OCI-LY3 (cell line): ENCODE results near the gene ECI2.

Source experiments
- H2AFZ ChIP-seq: fragments of 200-600, 300-600 bp; shearing (Covaris generic); 2 replicates; pipeline ENCODE4 v1.6.0; 2014; ENCODE audit warnings: antibody characterized with exemption, low read depth, low read length
- H3K27ac ChIP-seq: fragments of 200-600, 300-600 bp; sonication (generic); 2 replicates; pipeline ENCODE4 v1.5.1; 2014; ENCODE audit warnings: mild to moderate bottlenecking, low read length, moderate library complexity, mixed read lengths
- H3K27me3 ChIP-seq: fragments of 200-600, 300-600 bp; sonication (generic); 2 replicates; pipeline ENCODE4 v1.6.1; 2014; ENCODE audit warnings: low read depth, low read length, mixed read lengths
- H3K36me3 ChIP-seq: fragments of 200-600, 300-600 bp; sonication (generic); replicated peaks from 2 replicates; pipeline ENCODE3; 2014; ENCODE audit warnings: low read depth, low read length, mixed read lengths
- H3K4me1 ChIP-seq: fragments of 300-600, 200-600 bp; sonication (generic); 2 replicates; pipeline ENCODE4 v1.6.1; 2014; ENCODE audit warnings: low read length, mixed read lengths
- H3K4me2 ChIP-seq: fragments of 200-600, 300-600 bp; sonication (generic); 2 replicates; pipeline ENCODE4 v1.6.1; 2014; ENCODE audit warnings: low read length, mixed read lengths
- H3K4me3 ChIP-seq: fragments of 300-600, 200-600 bp; sonication (generic); 2 replicates; pipeline ENCODE4 v1.5.1; 2014; ENCODE audit warnings: antibody characterized with exemption, mild to moderate bottlenecking, low read length, moderate library complexity
- H3K79me2 ChIP-seq: fragments of 300-600, 200-600 bp; shearing (Covaris generic); 2 replicates; pipeline ENCODE4 v1.6.1; 2014; ENCODE audit warnings: mild to moderate bottlenecking, low read length, mixed read lengths
- H3K9ac ChIP-seq: fragments of 300-600, 200-600 bp; shearing (Covaris generic); 2 replicates; pipeline ENCODE4 v1.6.0; 2014; ENCODE audit warnings: mild to moderate bottlenecking, low read length, moderate library complexity
- H3K9me3 ChIP-seq: fragments of 200-600, 300-600 bp; shearing (Covaris generic); 2 replicates; pipeline ENCODE4 v1.6.1; 2014; ENCODE audit warnings: low read length, mixed read lengths; ENCODE audit not compliant: insufficient read depth
- H4K20me1 ChIP-seq: fragments of 200-600, 300-600 bp; sonication (generic); 2 replicates; pipeline ENCODE4 v1.6.1; 2016; ENCODE audit warnings: low read length, mixed read lengths; ENCODE audit not compliant: insufficient read depth
- EZH2phosphoT487 ChIP-seq: fragments of 200-600 bp; shearing (Covaris generic); IDR thresholded peaks from 2 replicates; pipeline ENCODE4 v1.6.1; 2018; ENCODE audit warnings: antibody characterized with exemption, mixed run types, low read depth
- TF ChIP-seq, protein P1 (sequence below): fragments of 200-600, 300-600 bp; sonication (generic); IDR thresholded peaks from 2 replicates; pipeline ENCODE4 v1.5.1; 2014; ENCODE audit warnings: antibody characterized with exemption, low read length, low read depth

The ECI2 gene

DNA sequence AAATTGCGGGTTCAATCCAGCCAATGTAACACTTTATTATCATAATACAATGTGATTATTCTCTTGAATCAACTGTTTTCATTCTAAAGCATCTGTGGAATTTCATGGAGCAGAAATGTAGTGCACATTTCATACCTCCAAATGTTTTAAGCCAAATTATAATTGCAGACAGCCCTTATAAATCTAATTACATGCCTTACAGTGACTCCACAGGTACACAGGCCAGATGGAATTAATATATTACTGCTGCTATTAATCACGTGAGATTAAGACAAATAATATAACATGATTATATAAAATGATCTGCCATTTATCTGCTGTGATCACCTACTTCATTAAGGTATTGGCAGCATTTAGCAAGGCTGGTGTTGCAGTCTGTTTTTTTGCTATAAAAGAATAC lies 9.7 kb upstream of the ECI2 start:
- Histone ChIP-seq H3K79me2 (no peaks in the 10 kb centered on the region), H2AFZ (no peak overlapping the region), H3K36me3 (no peaks in the 10 kb centered on the region), H3K4me3 (no peak overlapping the region), H3K27me3 (no peaks in the 10 kb centered on the region), H4K20me1 (no peaks in the 10 kb centered on the region), H3K9me3 (no peaks in the 10 kb centered on the region), H3K4me2 (no peak overlapping the region), H3K9ac (no peak overlapping the region), H3K4me1 (no peaks in the 10 kb centered on the region), H3K27ac (no peak overlapping the region)
- TF ChIP-seq EZH2phosphoT487 = no peak
- TF ChIP-seq, protein P1, sequence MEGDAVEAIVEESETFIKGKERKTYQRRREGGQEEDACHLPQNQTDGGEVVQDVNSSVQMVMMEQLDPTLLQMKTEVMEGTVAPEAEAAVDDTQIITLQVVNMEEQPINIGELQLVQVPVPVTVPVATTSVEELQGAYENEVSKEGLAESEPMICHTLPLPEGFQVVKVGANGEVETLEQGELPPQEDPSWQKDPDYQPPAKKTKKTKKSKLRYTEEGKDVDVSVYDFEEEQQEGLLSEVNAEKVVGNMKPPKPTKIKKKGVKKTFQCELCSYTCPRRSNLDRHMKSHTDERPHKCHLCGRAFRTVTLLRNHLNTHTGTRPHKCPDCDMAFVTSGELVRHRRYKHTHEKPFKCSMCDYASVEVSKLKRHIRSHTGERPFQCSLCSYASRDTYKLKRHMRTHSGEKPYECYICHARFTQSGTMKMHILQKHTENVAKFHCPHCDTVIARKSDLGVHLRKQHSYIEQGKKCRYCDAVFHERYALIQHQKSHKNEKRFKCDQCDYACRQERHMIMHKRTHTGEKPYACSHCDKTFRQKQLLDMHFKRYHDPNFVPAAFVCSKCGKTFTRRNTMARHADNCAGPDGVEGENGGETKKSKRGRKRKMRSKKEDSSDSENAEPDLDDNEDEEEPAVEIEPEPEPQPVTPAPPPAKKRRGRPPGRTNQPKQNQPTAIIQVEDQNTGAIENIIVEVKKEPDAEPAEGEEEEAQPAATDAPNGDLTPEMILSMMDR = no peak

DNA sequence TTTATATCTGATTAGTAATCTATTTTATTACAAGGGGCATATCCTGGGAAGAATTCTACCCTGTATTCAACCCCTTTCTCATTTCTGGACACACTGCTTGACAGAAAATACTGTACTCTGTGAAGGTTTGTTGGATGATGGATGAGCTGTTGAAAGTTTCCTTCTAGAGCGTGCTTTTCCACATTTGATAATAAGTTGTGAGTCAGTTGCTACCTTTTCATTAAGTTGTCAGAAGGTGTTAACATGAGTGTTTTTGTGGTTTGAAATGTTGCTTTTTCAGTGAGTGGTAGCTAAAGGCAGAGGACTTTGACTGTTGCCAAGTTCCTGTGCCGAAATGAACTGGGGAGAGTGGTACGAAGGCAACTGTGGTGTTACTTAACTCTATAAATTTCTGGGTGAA lies 3.9 kb upstream of the ECI2 start:
- H3K27ac ChIP-seq = no peak overlapping the region
- no peak for TF ChIP-seq EZH2phosphoT487
- TF ChIP-seq, protein P1 = no peak
- H3K9ac ChIP-seq = no peak overlapping the region
- H3K36me3 ChIP-seq = no peaks in the 10 kb centered on the region
- H3K79me2 ChIP-seq = no peaks in the 10 kb centered on the region
- no peaks in the 10 kb centered on the region for H3K27me3 ChIP-seq
- no peak overlapping the region for H3K4me3 ChIP-seq
- no peak overlapping the region for H2AFZ ChIP-seq
- H3K4me1 ChIP-seq = peaks cover 5% of the 10 kb centered on the region
- no peak overlapping the region for H3K4me2 ChIP-seq
- no peaks in the 10 kb centered on the region for H4K20me1 ChIP-seq
- no peaks in the 10 kb centered on the region for H3K9me3 ChIP-seq

DNA sequence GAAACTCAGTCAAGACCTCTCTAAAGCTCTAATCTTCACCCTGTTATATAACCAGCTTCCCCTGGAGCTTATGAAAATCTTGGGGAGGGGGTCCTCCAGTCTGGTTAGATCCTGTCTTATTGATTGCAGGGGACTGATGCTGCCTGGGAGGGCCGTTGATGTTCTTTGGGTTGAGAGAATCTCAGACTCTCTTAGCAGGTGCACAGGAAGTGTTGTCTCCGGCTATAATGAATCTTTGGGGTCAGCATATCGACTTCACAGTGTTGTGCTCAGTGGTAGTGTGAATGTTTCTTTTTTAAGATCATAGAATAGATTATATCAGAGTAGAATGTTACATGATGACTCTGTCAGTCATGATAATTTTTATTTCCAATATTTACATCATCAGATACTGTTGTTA lies 2.8 kb upstream of the ECI2 start:
- H3K9ac ChIP-seq = no peak overlapping the region
- no peaks in the 10 kb centered on the region for H3K79me2 ChIP-seq
- no peaks in the 10 kb centered on the region for H3K9me3 ChIP-seq
- H3K27ac ChIP-seq = no peak overlapping the region
- no peaks in the 10 kb centered on the region for H3K36me3 ChIP-seq
- H3K4me1 ChIP-seq = peaks cover 10% of the 10 kb centered on the region
- H3K4me2 ChIP-seq = no peak overlapping the region
- H4K20me1 ChIP-seq = no peaks in the 10 kb centered on the region
- no peak for TF ChIP-seq EZH2phosphoT487
- TF ChIP-seq, protein P1 = no peak
- H3K4me3 ChIP-seq = no peak overlapping the region
- H3K27me3 ChIP-seq = no peaks in the 10 kb centered on the region
- no peak overlapping the region for H2AFZ ChIP-seq

DNA sequence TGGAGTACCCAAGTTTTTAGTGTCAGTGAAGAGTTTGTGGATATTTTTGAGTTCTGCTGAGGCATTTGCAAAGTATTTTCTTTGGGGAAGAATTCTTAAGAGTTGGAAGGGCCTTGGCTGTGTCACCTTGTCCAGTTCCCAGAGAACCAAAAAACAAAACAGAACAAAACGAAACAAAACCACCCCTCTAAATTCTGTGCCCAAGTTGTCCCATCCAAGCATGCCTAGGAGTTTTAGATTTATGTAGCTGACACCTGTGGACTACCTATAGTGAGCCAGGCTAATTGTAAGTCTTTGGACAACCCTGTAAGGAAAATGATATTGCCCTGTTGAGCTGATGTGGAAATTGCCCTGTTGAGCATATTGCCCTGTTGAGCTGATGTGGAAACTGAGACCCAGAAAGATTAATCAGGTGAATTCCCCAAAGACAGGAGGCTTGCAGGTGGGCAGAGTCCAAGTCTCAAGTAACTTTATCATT lies 1.0 kb upstream of the ECI2 start:
- Histone ChIP-seq H3K27ac (no peak overlapping the region; the same call in 1 of the 2 replicates), H3K4me2 (peak overlapping the region; percentile 67), H4K20me1 (no peaks in the 10 kb centered on the region), H3K9me3 (no peaks in the 10 kb centered on the region), H3K79me2 (no peaks in the 10 kb centered on the region), H3K4me3 (peak overlapping the region; percentile 85), H3K36me3 (peaks cover 9% of the 10 kb centered on the region), H3K27me3 (no peaks in the 10 kb centered on the region), H2AFZ (peak overlapping the region; percentile 51; the same call in 1 of the 2 replicates), H3K4me1 (peaks cover 10% of the 10 kb centered on the region), H3K9ac (peak overlapping the region; percentile 63)
- TF ChIP-seq EZH2phosphoT487 = no peak
- TF ChIP-seq, protein P1 = no peak
